ENCODE measurements around the gene TMEM184A.

DNA sequence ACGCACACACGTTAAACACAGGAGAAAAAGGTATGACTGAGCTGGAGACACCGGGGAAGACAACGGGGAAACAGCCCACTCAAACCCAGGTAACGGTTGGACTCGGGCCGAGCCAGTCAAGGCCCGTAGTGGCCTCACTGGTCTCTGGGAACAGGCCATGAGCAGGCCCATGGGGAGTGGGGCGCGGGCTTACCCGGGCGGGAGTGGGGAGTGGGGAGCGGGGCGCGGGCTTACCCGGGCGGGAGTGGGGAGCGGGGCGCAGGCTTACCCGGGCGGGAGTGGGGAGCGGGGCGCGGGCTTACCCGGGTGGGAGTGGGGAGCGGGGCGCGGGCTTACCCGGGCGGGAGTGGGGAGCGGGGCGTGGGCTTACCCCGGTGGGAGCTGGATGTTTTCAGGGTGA lies 63.4 kb downstream of the TMEM184A start:
- TF ChIP-seq ELK1 (IDR thresholded peaks at IDR 0.05; ENCODE audit: borderline replicate concordance, low read depth, low read length): no peak
- no peak for TF ChIP-seq CEBPB (IDR thresholded peaks at IDR 0.05; ENCODE audit: low read depth, low read length)
- no peak for TF ChIP-seq CTCF (conservative IDR thresholded peaks at IDR 0.05; ENCODE audit: low read depth, low read length)
- TF ChIP-seq RAD21 (IDR thresholded peaks at IDR 0.05; ENCODE audit: low read length): no peak
- no peak for TF ChIP-seq POLR2A (IDR thresholded peaks at IDR 0.05; ENCODE audit: low read depth, low read length)
- TF ChIP-seq BHLHE40 (IDR thresholded peaks at IDR 0.05; ENCODE audit: low read depth, low read length): no peak
- no peak for TF ChIP-seq SMC3 (IDR thresholded peaks at IDR 0.05; ENCODE audit: low read depth, low read length)
- TF ChIP-seq RFX5 (IDR thresholded peaks at IDR 0.05; ENCODE audit: low read depth, low read length): no peak
- no peak for TF ChIP-seq MXI1 (IDR thresholded peaks at IDR 0.05; ENCODE audit: borderline replicate concordance, low read depth, low read length)
- TF ChIP-seq, protein P1, sequence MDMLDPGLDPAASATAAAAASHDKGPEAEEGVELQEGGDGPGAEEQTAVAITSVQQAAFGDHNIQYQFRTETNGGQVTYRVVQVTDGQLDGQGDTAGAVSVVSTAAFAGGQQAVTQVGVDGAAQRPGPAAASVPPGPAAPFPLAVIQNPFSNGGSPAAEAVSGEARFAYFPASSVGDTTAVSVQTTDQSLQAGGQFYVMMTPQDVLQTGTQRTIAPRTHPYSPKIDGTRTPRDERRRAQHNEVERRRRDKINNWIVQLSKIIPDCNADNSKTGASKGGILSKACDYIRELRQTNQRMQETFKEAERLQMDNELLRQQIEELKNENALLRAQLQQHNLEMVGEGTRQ (IDR thresholded peaks at IDR 0.05; ENCODE audit: low read depth, low read length): no peak
